Loucy (cell line): ENCODE data around the gene CABLES1.

ENCODE experiments used
- H2AFZ ChIP-seq: fragments of 200-600 bp; sonication (generic); 2 replicates; pipeline ENCODE4 v1.6.0; 2016; ENCODE audit warnings: antibody characterized with exemption, mild to moderate bottlenecking, low read length, moderate library complexity
- H3F3A ChIP-seq: fragments of 200-600 bp; 2 replicates; pipeline ENCODE4 v1.6.0; 2016; ENCODE audit warnings: antibody characterized with exemption, low read depth, mild to moderate bottlenecking
- H3K27me3 ChIP-seq: fragments of 200-600 bp; sonication (generic); 2 replicates; pipeline ENCODE4 v1.6.1; 2014; ENCODE audit warnings: low read length, mild to moderate bottlenecking; ENCODE audit not compliant: insufficient read depth, poor library complexity, severe bottlenecking
- H3K36me3 ChIP-seq: fragments of 200-600 bp; sonication (generic); 2 replicates; pipeline ENCODE4 v1.6.1; 2016; ENCODE audit warnings: low read length; ENCODE audit not compliant: insufficient read depth
- H3K4me1 ChIP-seq: fragments of 200-600 bp; sonication (generic); 2 replicates; pipeline ENCODE4 v1.5.1; 2014; ENCODE audit warnings: low read length, mild to moderate bottlenecking; ENCODE audit not compliant: insufficient read depth, poor library complexity, severe bottlenecking
- H3K4me2 ChIP-seq: fragments of 200-600 bp; sonication (generic); 2 replicates; pipeline ENCODE4 v1.6.0; 2014; ENCODE audit warnings: antibody characterized with exemption, low read length, low read depth, mild to moderate bottlenecking; ENCODE audit not compliant: poor library complexity, severe bottlenecking
- H3K4me3 ChIP-seq: fragments of 200-600 bp; sonication (generic); 2 replicates; pipeline ENCODE4 v1.5.1; 2014; ENCODE audit warnings: low read length, mild to moderate bottlenecking, mixed read lengths; ENCODE audit not compliant: poor library complexity, severe bottlenecking
- H3K79me2 ChIP-seq: fragments of 200-600 bp; sonication (generic); 2 replicates; pipeline ENCODE4 v1.6.1; 2014; ENCODE audit warnings: low read length; ENCODE audit not compliant: insufficient read depth
- H3K9ac ChIP-seq: fragments of 200-600 bp; sonication (generic); 2 replicates; pipeline ENCODE4 v1.6.0; 2014; ENCODE audit warnings: mild to moderate bottlenecking, low read depth, low read length, moderate library complexity; ENCODE audit not compliant: poor library complexity, severe bottlenecking
- H3K9me2 ChIP-seq: fragments of 200-600 bp; sonication (generic); replicated peaks from 2 replicates; pipeline ENCODE4 v1.6.1; 2016; ENCODE audit warnings: low read depth, low read length, mixed read lengths
- H3K9me3 ChIP-seq: fragments of 200-600 bp; sonication (generic); 2 replicates; pipeline ENCODE4 v1.6.1; 2014; ENCODE audit warnings: mild to moderate bottlenecking, antibody characterized with exemption, low read length, low read depth; ENCODE audit not compliant: insufficient read depth
- H4K20me1 ChIP-seq: fragments of 200-600 bp; sonication (generic); 2 replicates; pipeline ENCODE4 v1.6.0; 2014; ENCODE audit warnings: antibody characterized with exemption, low read length, mild to moderate bottlenecking; ENCODE audit not compliant: insufficient read depth, poor library complexity, severe bottlenecking
- EZH2phosphoT487 ChIP-seq: fragments of 200-600 bp; IDR thresholded peaks from 2 replicates; pipeline ENCODE4 v1.6.1; 2018; ENCODE audit warnings: antibody characterized with exemption, mild to moderate bottlenecking, moderate library complexity, borderline replicate concordance
- TF ChIP-seq, protein P1 (sequence below): fragments of 200-600 bp; sonication (generic); conservative IDR thresholded peaks from 2 replicates; pipeline ENCODE4 v1.5.1; 2014; ENCODE audit warnings: mild to moderate bottlenecking, antibody characterized with exemption, low read length

The CABLES1 gene

GRCh38 chr18:23194997-23195957 is 60.0 kb downstream of the CABLES1 start:
- Histone ChIP-seq H3K36me3 (peaks cover 51% of the 10 kb centered on the region; the same call in 1 of the 2 replicates), H3K9me3 (no peaks in the 10 kb centered on the region), H4K20me1 (peaks cover 5% of the 10 kb centered on the region), H3K4me3 (no peak overlapping the region), H3K4me1 (peaks cover 37% of the 10 kb centered on the region), H3K79me2 (no peaks in the 10 kb centered on the region), H3K9ac (no peak overlapping the region), H3K9me2 (no peaks in the 10 kb centered on the region), H3K4me2 (no peak overlapping the region), H3K27me3 (no peaks in the 10 kb centered on the region), H2AFZ (no peak overlapping the region), H3F3A (0 out of 2 replicates have a peak, but pooled peaks cover 7% of the 10 kb centered on the region)
- TF ChIP-seq, protein P1, sequence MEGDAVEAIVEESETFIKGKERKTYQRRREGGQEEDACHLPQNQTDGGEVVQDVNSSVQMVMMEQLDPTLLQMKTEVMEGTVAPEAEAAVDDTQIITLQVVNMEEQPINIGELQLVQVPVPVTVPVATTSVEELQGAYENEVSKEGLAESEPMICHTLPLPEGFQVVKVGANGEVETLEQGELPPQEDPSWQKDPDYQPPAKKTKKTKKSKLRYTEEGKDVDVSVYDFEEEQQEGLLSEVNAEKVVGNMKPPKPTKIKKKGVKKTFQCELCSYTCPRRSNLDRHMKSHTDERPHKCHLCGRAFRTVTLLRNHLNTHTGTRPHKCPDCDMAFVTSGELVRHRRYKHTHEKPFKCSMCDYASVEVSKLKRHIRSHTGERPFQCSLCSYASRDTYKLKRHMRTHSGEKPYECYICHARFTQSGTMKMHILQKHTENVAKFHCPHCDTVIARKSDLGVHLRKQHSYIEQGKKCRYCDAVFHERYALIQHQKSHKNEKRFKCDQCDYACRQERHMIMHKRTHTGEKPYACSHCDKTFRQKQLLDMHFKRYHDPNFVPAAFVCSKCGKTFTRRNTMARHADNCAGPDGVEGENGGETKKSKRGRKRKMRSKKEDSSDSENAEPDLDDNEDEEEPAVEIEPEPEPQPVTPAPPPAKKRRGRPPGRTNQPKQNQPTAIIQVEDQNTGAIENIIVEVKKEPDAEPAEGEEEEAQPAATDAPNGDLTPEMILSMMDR = no peak
- TF ChIP-seq EZH2phosphoT487 = no peak

DNA sequence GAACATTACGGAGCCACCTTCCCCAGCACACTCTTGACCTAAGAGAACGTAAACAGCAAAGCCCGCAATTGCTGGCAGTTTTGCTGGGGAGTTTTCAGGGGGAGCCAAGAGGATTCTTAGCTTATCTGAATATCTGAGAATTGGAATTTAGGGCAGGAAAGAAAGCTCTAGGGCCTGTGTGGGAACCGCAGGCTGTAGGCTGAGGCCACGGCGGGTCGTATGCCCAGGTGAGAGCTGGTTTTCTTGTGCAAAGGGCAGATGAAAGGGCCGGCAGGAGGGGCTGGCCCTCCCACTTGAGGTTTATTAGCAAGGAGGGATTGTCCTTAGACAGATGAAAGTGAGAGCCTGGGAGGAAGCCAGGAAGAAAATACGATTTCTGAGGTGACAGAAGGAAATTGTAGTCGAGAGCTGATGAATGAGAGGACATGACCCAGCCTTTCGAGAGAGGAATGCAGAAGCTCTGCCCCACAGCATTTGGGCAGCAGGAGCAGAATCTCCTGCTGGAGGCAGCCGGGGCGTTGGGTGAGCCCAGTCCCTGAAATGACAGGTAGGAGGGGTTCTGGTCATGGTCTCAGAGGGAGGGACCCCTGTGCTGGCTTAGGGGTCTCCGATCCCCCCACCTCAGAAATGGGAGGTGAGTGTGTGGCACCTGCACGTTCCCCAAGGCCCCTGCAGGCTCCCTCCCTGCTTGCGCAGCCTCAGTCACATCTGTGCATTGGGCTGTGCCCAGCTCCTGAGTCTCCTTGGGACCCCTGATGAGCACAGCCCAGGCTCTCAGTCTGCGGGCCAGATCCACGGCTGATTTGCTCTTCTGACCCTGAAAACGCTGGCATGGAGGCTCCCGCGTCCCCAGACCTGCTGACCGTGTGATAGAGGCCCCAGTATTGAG is 61.1 kb downstream of the CABLES1 start:
- no peak overlapping the region for H3K9ac ChIP-seq
- peaks cover 2% of the 10 kb centered on the region for H4K20me1 ChIP-seq
- peaks cover 45% of the 10 kb centered on the region; the same call in 1 of the 2 replicates for H3K36me3 ChIP-seq
- 0 out of 2 replicates have a peak, but pooled peaks cover 3% of the 10 kb centered on the region for H3F3A ChIP-seq
- no peak overlapping the region for H3K4me3 ChIP-seq
- H3K79me2 ChIP-seq = no peaks in the 10 kb centered on the region
- TF ChIP-seq EZH2phosphoT487 = no peak
- H3K9me3 ChIP-seq = no peaks in the 10 kb centered on the region
- H3K9me2 ChIP-seq = no peaks in the 10 kb centered on the region
- no peak overlapping the region for H2AFZ ChIP-seq
- no peak overlapping the region for H3K4me2 ChIP-seq
- no peaks in the 10 kb centered on the region for H3K27me3 ChIP-seq
- H3K4me1 ChIP-seq = peaks cover 41% of the 10 kb centered on the region

GRCh38 chr18:23198217-23198845 is 63.0 kb downstream of the CABLES1 start:
- Histone ChIP-seq H3K9me3 (no peaks in the 10 kb centered on the region), H3K36me3 (peaks cover 51% of the 10 kb centered on the region; the same call in 1 of the 2 replicates), H4K20me1 (no peaks in the 10 kb centered on the region), H3F3A (no peaks in the 10 kb centered on the region), H3K79me2 (no peaks in the 10 kb centered on the region), H3K4me1 (peaks cover 25% of the 10 kb centered on the region), H3K9me2 (no peaks in the 10 kb centered on the region), H3K4me2 (no peak overlapping the region), H3K9ac (no peak overlapping the region), H3K27me3 (no peaks in the 10 kb centered on the region), H3K4me3 (no peak overlapping the region), H2AFZ (no peak overlapping the region)
- TF ChIP-seq, protein P1 = no peak
- no peak for TF ChIP-seq EZH2phosphoT487
